ENCODE data around the gene ACOXL. TPM values are rescaled to one million over a fixed set of nuclear protein-coding genes. Genes with fewer than 3 reads are reported as not detected.

Gene ACOXL
- total and polyA plus RNA-seq, 9 of the 15 experiments (the other 6 are each of a cell fraction or from before 2014, with no cell fraction given): 0.31 to 0.56 TPM; not detected in 7

DNA sequence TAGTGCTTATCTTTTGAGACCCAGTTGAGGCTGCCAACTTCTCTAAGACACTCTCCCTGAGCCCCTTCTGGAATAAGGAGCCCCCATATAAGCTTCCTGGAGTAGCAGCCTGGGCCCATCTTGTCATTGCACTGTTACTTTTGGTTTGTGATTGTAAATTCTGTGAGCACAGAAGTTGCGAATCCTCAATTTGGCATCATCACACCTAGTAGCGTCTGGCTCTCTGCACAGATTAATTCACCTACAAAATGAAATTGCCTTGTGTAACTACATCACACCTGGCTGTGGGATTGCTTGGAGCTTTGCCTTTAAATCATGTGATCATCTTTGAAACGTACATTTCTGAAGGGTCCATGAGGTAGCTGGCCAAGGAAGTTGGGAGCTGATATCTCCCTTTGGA lies 195.2 kb downstream of the ACOXL start:
- intact Hi-C loops (cut with micrococcal nuclease) (no loop called here), in situ Hi-C loops (cut with MboI) (no loop called here)
- Histone ChIP-seq H2AFZ (ENCODE audit: low read depth, low read length) (no peak overlapping the region), H3K9ac (ENCODE audit: insufficient read depth in 1 of 2, low read depth in 2 of 2, low read length in 2 of 2) (no peak overlapping the region), H3K79me2 (ENCODE audit: control insufficient read depth, insufficient read depth, low read length) (no peaks in the 10 kb centered on the region), H3K9me1 (ENCODE audit: control insufficient read depth, insufficient read depth, low read length) (no peaks in the 10 kb centered on the region), H3K4me3 (no peak overlapping the region), H4K20me1 (replicated peaks; ENCODE audit: control insufficient read depth, insufficient read depth, low read length) (no peaks in the 10 kb centered on the region), H3K9me3 (replicated peaks; ENCODE audit: control insufficient read depth, insufficient read depth, low read depth, low read length) (no peaks in the 10 kb centered on the region), H3K4me1 (replicated peaks in 1 of 2; ENCODE audit: control insufficient read depth in 2 of 2, insufficient read depth in 2 of 2, low read length in 2 of 2) (no peaks in the 10 kb centered on the region), H3K27me3 (ENCODE audit: control insufficient read depth in 2 of 2, insufficient read depth in 2 of 2, low read length in 2 of 2) (no peaks in the 10 kb centered on the region), H3K4me2 (ENCODE audit: insufficient read depth, low read length) (no peak overlapping the region), H3K36me3 (ENCODE audit: control insufficient read depth, insufficient read depth, low read length) (no peaks in the 10 kb centered on the region), H3K27ac (ENCODE audit: extremely low read depth, low read depth, low read length) (no peak overlapping the region)
- no peak for DNase-seq (ENCODE audit: extremely low read depth in 1 of 4, low spot score in 3 of 4)
- WGBS (ENCODE audit: insufficient coverage, low coverage, missing lambda C conversion rate): 2% methylated on average over 3 of the region's 3 CpGs
- CTCF ChIA-PET (ENCODE audit: low intra/inter-chr PET ratio): no interaction called here
- POLR2A ChIA-PET: no interaction called here
- no peak for TF ChIP-seq NONO (IDR thresholded peaks at IDR 0.05; ENCODE audit: low read depth in 2 of 2, low read length in 1 of 2)
- TF ChIP-seq, protein P1, sequence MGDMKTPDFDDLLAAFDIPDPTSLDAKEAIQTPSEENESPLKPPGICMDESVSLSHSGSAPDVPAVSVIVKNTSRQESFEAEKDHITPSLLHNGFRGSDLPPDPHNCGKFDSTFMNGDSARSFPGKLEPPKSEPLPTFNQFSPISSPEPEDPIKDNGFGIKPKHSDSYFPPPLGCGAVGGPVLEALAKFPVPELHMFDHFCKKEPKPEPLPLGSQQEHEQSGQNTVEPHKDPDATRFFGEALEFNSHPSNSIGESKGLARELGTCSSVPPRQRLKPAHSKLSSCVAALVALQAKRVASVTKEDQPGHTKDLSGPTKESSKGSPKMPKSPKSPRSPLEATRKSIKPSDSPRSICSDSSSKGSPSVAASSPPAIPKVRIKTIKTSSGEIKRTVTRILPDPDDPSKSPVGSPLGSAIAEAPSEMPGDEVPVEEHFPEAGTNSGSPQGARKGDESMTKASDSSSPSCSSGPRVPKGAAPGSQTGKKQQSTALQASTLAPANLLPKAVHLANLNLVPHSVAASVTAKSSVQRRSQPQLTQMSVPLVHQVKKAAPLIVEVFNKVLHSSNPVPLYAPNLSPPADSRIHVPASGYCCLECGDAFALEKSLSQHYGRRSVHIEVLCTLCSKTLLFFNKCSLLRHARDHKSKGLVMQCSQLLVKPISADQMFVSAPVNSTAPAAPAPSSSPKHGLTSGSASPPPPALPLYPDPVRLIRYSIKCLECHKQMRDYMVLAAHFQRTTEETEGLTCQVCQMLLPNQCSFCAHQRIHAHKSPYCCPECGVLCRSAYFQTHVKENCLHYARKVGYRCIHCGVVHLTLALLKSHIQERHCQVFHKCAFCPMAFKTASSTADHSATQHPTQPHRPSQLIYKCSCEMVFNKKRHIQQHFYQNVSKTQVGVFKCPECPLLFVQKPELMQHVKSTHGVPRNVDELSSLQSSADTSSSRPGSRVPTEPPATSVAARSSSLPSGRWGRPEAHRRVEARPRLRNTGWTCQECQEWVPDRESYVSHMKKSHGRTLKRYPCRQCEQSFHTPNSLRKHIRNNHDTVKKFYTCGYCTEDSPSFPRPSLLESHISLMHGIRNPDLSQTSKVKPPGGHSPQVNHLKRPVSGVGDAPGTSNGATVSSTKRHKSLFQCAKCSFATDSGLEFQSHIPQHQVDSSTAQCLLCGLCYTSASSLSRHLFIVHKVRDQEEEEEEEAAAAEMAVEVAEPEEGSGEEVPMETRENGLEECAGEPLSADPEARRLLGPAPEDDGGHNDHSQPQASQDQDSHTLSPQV (IDR thresholded peaks at IDR 0.05): no peak
- TF ChIP-seq, protein P2, sequence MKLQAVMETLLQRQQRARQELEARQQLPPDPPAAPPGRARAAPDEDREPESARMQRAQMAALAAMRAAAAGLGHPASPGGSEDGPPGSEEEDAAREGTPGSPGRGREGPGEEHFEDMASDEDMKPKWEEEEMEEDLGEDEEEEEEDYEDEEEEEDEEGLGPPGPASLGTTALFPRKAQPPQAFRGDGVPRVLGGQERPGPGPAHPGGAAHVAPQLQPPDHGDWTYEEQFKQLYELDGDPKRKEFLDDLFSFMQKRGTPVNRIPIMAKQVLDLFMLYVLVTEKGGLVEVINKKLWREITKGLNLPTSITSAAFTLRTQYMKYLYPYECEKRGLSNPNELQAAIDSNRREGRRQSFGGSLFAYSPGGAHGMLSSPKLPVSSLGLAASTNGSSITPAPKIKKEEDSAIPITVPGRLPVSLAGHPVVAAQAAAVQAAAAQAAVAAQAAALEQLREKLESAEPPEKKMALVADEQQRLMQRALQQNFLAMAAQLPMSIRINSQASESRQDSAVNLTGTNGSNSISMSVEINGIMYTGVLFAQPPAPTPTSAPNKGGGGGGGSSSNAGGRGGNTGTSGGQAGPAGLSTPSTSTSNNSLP (IDR thresholded peaks at IDR 0.05; ENCODE audit: borderline replicate concordance, low read depth, low read length): no peak
- no peak for TF ChIP-seq HMG20B (CRISPR knock-in tag; IDR thresholded peaks at IDR 0.05)
- TF ChIP-seq ETV6 (IDR thresholded peaks at IDR 0.05; ENCODE audit: borderline replicate concordance in 1 of 2, low read depth in 2 of 2, low read length in 1 of 2): no peak
- TF ChIP-seq ETV6 (CRISPR knock-in tag; IDR thresholded peaks at IDR 0.05; ENCODE audit: borderline replicate concordance): no peak
- no peak for TF ChIP-seq PHB (CRISPR knock-in tag; IDR thresholded peaks at IDR 0.05)
- no peak for TF ChIP-seq TOE1 (IDR thresholded peaks at IDR 0.05; ENCODE audit: borderline replicate concordance)
- no peak for TF ChIP-seq TOE1 (CRISPR knock-in tag; IDR thresholded peaks at IDR 0.05; ENCODE audit: borderline replicate concordance, low read depth)
- TF ChIP-seq FOXK2 (conservative IDR thresholded peaks at IDR 0.05 in 1 of 2, IDR thresholded peaks at IDR 0.05 in 1 of 2; ENCODE audit: low read depth in 2 of 2): no peak
- TF ChIP-seq GABPB1 (CRISPR knock-in tag; IDR thresholded peaks at IDR 0.05): no peak
- TF ChIP-seq, protein P3, sequence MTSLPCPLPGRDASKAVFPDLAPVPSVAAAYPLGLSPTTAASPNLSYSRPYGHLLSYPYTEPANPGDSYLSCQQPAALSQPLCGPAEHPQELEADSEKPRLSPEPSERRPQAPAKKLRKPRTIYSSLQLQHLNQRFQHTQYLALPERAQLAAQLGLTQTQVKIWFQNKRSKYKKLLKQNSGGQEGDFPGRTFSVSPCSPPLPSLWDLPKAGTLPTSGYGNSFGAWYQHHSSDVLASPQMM (CRISPR knock-in tag; IDR thresholded peaks at IDR 0.05): no peak
- no peak for TF ChIP-seq ZNF584 (CRISPR knock-in tag; IDR thresholded peaks at IDR 0.05; ENCODE audit: low read depth)
- no peak for TF ChIP-seq YY1 (IDR thresholded peaks at IDR 0.05; ENCODE audit: borderline replicate concordance in 1 of 3, control insufficient read depth in 1 of 3, extremely low read depth in 1 of 3, insufficient read depth in 3 of 3, insufficient read length in 1 of 3, insufficient replicate concordance in 2 of 3, low read depth in 1 of 3, low read length in 2 of 3)
- TF ChIP-seq STAT5B (CRISPR knock-in tag; IDR thresholded peaks at IDR 0.05): no peak
- no peak for TF ChIP-seq SMARCA4 (IDR thresholded peaks at IDR 0.05)
- TF ChIP-seq SMAD4 (CRISPR knock-in tag; conservative IDR thresholded peaks at IDR 0.05): no peak
- no peak for ATAC-seq
- no TSS peak for BruUV-seq (replicated peaks)
- no peak for FAIRE-seq

Measured in K562 (cell line).